Hepatic stellate cell (primary cell): Measurements from ENCODE around the gene BRD4.
A peak's percentile ranks its signal among the peaks of the same experiment; 100 is the strongest.

Source experiments
- DNase-seq: peaks from one replicate; pipeline ENCODE4 v3.0.0; 2011; ENCODE audit warnings: low spot score

Gene BRD4

GRCh38 chr19:15225760-15226159 is 106.6 kb downstream of the BRD4 start:
- no peak for DNase-seq

GRCh38 chr19:15223649-15224361 is 108.5 kb downstream of the BRD4 start:
- no peak for DNase-seq

GRCh38 chr19:15222738-15223648 is 109.3 kb downstream of the BRD4 start:
- DNase-seq, result peak; percentile 99

DNA sequence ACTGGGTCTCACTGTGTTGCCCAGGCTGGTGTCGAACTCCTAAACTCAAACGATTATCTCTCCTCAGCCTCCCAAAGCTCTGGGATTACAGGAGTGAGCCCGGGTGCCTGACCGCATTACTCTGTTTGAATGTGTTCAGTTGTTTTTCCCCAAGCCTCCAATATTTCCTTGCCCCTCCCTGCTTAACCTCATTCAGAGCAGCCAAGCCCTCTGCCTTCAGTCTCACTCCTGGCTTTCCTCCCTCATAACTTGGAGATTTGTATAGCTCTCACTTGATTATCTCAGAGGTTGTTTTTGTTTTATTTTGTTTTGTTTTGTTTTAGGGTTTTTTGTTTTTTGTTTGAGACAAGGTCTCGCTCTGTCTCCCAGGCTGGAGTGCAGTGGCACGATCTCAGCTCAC is 111.5 kb downstream of the BRD4 start:
- DNase-seq, result no peak

DNA sequence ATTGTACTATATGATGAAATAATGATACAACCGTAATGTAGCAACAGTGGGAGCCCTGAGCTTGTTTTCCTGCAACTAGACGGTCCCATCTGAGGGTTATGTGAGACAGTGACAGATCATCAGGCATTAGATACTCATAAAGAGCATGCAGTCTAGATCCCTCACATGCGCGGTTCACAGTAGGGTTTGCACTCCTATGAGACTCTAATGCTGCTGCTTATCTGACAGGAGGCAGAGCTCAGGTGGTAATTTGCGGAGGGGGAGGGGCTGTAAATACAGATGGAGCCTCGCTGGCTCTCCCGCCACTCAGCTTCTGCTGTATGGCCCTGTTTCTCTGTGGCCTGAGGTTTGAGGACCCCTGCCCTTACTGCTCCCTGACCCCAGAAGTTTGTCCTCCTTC is 113.8 kb downstream of the BRD4 start:
- no peak for DNase-seq

- DNase-seq, result no peak
These were observed 116.0 kb downstream of the BRD4 start for GRCh38 chr19:15216363-15216762.

GRCh38 chr19:15213715-15214381 is 118.5 kb downstream of the BRD4 start:
- peak; percentile 74 for DNase-seq

DNA sequence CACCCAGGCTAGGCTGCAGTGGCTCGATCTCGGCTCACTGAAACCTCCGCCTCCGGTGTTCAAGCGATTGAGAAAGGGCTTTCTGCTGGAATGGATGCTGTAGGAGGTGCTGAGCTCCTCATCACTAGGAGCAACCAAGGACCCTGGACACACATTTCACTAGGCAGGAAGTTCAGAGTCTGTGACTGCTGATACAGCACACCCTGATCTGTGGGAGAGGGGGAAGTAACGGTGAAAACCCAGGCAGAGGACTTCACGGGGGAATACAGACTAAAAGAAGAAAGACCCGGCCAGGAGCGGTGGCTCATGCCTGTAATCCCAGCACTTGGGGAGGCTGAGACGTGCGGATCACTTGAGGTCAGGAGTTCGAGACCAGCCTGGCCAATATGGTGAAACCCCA is 119.6 kb downstream of the BRD4 start:
- DNase-seq, result no peak

- peak; percentile 92 for DNase-seq
These were observed 122.0 kb downstream of the BRD4 start for GRCh38 chr19:15210323-15210781.

GRCh38 chr19:15201374-15202023 is 130.8 kb downstream of the BRD4 start:
- no peak for DNase-seq

DNA sequence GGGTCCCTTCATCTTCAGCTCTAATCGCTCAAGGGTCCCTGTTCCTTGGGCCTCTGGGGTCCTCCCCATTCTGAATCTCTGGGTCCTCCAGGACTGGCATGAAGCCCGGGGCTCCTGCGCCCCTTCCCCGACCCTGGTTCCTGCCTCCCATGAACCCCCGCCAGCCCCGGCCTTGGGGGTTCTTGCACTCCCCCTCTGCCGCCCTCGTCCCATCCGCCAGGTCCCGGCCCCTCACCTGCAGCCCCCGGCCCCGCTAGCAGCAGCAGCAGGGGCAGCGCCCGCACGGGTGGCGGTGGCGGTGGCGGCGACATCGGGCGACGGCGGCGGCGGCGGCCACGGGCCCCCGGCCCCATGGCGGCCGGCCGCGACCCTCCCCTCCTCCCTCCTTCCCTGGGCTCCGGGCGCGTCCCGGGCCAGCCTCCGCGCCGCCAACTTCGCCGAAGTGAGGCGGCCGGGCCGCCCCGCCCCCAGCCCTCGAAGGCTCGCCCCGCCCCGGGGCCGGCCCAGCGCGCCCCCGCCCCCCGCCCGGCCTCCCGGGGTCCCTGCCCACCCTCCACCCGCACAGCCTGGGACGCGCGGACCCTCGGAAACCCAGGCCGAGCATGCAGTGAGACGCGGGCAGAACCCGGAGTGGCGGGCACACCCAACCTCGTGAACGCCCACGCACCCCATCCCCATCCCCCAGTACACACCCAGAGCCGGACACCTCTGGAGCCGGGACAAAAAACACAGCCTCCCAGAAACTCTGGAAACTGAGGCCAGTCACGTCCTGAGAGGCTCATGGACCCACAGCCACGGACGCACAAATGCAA is 131.6 kb downstream of the BRD4 start, which contains the start of gene NOTCH3:
Gene NOTCH3, minus strand, starts transcription at position 443 of the 812 bp plus-strand sequence. Its CDS starts 90 bp downstream, at position 353.
- peak; percentile 73 for DNase-seq

DNA sequence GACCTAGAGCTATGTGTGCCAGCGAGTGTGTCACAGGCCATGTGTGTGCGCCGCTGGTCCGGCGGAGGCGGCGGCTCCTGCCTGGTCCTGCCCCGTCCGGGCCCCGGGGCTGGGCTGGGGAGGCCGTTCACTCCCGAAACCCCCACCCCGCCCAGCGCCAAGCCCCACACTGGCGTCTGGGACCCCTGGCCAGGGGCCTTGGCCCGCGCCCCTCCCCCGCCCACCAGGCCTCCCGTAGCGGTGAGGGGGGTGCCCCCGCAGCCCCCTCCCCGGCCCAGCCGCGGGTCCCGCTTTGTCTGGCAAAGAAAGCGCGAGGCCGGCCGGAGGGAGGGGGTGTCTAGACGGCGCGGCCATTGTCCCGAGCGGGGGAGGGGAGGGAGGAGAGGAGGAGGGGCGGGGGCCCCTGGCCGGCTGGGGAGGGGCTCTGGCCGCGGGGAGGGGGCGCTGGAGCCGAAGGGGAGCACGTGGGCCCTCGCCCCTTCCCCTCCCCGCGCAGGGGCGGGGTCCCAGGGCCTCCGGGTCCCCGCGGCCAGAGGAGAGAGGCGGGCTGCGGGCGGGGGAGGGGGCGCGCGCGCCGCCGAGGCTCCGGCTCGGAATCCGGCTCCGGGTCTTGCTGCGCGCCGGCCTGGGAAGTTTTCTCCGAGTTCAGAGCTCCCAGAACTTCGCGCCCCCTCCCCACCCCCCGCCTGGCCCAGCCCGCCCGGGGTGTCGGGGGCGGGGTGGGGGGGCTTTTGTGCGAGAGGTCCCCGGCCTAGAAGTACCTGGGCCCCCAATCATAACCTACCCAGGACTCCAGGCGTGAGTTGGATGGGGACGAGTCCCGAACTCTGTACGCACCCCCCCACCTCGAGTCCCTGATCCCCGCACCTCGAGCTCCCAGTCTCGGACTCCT is 132.4 kb downstream of the BRD4 start:
- DNase-seq, result peak; percentile 77

GRCh38 chr19:15198951-15199660 is 133.2 kb downstream of the BRD4 start:
- no peak for DNase-seq

DNA sequence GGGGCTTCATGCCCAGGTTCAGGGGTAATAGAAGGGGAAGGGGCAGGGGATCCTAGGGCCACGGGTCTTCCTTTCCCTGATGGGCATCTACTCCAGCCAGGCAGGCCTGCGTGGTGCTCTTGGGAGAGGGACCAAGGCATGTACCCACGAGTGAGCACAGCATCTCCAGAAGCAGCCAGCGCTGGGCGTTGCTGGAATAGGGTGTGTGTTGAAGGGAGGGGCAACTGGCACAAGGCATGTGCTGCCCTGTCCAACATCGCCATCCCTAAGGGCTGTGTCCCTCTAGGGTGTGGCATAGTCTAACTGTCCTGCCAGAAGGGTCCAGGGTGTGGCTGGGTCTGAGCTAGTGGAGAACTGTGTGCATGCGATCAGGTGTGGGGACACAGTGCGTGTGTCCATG is 134.4 kb downstream of the BRD4 start:
- no peak for DNase-seq

DNA sequence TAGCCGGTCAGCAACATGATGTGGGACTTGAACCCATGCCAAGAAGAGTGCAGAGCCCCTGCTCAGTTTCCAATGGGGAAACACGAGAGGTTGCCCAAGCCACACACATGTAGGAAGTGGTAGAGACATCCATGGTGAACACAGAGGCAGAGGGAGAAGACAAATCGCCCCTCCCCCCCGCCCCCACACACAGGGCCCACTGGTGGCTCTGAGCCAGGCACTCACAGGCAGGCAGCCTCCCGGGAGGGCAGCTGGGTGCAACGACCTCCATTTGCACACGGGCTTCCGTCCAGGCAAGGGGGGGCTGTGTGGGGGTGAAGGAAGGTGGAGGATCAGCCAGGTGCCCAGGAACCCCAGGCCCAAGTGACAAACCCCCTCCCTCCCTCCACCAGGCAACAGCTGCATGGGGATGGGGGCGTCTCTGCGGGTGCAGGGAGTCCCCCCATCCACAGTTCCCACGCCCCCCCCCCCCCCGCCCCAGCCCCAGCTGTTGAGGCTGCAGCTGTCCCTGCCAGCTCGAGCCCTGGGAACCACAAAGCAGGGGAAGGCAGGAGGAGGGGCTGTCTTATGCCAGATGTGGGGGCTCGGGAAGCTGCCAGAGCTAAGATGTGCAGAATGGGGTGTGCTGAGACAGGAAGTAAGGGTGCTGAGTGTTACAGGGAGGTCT is 134.9 kb downstream of the BRD4 start:
- DNase-seq, result no peak

- DNase-seq, result no peak
These were observed 135.9 kb downstream of the BRD4 start for GRCh38 chr19:15196360-15197005.

- peak; percentile 97 for DNase-seq
These were observed 136.7 kb downstream of the BRD4 start for GRCh38 chr19:15195371-15196334.
